GM19452 (cell line): ENCODE data around the gene PPT1.
"Not testable (repeated sequence)": the region's sequence is repeated elsewhere in the genome, so short reads cannot be mapped to it uniquely, and the experiment has no call there.

Experiments
- ATAC-seq: cut with Tn5 transposase; IDR thresholded peaks from one replicate; pipeline ENCODE4 v1.9.1; 2021; ENCODE audit not compliant: unreplicated experiment

Gene PPT1

DNA sequence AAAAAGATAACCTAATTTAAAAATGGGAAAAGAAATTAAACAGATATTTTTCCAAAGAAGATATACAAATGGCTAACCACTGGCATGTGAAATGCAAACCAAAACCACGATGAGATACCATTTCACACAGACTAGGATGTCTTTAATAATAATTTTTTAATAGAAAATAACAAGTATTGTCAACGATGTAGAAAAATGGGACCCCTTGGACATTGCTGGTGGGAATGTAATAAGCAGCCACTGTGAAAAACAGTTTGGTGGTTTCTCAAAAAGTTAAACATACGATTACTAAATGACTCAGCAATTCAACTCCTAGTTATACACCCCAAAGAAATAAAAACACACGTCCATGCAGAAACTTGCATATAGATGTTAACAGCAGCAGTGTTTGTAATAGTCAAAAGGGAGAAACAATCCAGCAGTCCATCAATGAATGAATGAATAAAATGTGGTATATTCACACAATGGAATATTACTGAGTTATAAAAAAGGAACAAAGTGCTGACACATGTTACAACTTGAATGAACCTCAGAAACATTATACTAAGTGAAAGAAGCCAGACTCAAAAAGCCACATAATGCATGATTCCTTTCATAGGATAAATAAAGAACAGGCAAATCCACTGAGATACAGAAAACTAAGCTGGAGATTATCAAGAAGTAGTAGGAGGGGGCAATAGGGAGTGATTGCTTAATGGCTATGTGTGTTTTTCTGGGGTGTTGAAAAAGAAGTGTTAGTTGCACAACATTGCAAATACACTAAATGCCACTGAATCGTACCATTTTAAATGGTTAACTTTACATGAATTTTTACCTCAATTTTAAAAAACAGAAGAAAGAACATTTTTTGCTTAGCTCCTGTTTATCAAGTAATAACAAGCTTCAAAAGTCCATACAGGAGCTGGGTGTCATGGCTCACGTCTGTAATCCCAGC is 4.1 kb downstream of the PPT1 start:
- no peak for ATAC-seq

- ATAC-seq: no peak
Observed at GRCh38 chr1:40092241-40092640, 4.8 kb downstream of the PPT1 start.

DNA sequence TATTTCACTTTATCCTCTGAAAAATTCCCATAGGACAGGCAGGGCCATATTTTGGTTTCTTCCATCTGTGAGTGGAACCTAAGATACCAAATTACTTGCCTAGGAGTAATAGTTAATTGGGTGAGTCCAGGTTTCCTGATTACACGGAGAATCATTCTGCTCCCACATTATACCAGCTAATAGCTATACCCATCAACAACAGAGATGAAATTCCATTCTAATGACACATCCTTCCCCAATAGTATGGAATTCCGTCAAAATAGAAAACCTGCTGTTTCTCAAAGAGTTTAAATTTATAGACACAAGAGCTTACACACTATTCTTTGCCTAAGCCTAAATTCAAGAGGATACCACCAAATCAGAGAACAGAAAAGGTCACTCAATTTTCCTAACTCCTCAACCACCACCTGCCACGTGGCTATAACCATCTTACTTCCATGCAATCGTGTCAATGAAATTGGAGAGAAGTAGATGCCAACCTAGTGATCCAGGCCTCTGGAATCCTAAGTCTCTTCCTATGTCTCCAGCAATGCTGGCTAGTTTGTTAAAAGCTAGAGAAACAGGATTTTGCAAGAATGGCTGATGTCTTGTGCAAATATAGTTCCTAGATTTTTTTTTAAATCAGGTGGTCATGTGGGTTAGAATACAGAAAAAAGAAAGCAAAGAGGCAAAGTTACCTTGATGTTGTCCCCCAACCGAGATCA is 6.2 kb downstream of the PPT1 start:
- no peak for ATAC-seq

DNA sequence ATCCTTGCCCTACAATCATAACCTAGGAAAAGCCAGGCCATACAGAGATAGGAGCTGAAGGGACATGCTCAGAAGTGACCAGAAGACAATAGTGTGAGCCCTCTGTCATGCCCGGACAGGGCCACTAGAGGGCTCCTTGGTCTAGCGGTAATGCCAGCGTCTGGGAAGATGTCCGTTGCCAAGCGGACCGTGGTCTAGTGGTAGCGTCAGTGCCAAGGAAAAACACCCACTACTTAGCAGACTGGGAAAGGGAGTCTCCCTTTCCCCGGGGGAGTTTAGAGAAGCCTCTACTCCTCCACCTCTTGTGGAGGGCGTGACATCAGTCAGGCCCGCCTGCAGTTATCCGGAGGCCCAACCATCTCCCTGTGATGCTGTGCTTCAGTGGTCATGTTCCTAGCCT is 12.3 kb downstream of the PPT1 start:
- not testable (repeated sequence) for ATAC-seq

DNA sequence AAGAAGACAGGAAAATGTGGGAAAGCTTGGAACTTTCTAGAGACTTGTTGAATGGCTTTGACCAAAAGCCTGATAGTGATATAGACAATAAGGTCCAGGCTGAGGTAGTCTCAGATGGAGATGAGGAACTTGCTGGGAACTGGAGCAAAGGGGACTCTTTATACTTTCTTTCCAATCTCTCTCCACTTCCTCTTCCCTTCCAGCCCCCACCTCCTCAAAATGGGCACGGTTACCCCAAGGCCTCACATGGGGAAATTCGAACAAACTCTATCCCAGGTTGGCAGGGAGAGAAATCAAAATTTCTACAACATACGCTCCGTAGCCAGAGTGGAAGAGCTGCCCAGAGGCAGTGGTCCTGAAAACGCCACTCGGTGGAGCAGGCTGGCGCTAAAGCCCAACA is 15.2 kb downstream of the PPT1 start:
- no peak for ATAC-seq

GRCh38 chr1:40079774-40080400 is 17.2 kb downstream of the PPT1 start:
- no peak for ATAC-seq

DNA sequence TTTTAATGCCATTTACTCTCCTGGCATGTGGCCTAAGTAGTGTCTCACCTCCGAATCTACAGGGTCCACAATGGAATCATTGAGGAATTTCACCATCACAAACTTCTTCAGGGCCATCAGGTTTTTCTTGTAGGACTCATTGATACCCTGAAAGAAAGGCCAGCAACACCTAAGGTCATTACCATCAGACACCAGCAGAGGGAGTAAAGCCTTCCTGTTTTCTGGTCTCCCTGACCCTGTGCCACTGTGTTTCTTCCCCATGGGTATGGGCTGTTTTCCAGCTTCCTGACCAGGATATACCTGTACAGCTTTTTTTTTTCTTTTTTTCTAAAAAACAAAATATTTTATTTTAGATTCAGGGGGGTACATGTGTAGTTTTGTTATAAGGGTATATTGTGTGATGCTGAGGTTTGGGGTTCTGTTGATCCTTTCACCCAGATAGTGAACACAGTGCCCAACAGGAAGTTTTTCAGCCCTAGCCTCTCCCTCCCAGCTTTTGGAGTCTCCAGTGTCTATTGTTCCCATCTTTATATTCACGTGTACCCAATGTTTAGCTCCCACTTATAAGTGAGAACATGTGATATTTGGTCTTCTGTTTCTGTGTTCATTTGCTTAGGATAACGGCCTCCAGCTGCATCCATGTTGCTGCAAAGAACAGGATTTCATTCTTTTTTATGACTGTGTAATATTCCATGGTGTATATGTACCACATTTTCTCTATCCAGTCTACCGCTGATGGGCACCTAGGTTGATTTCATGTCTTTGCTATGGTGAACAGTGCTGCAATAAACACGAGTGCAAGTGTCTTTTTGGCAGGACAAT is 18.3 kb downstream of the PPT1 start:
- no peak for ATAC-seq

- ATAC-seq: no peak
Observed at GRCh38 chr1:40076895-40077312, 20.1 kb downstream of the PPT1 start.

DNA sequence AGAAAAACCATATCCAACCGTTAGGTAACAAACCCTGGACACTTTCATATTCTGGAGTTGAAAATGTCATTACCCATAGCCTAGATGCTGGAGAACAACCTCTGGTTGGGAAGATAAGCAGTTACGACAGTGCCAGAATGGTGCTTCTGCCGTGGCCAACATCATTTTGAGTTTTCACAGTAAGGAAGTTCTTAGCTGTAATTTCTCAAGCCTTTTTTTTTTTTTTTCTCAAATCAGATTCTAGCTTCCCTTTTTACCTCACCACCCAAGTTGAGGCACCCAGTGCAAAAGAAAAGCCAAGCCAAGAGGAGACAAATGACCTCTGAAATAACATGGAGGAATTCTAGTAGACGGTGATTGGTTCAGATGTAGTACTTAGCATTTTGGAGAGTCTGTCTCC is 21.8 kb downstream of the PPT1 start:
- no peak for ATAC-seq

GRCh38 chr1:40073062-40073461 is 24.0 kb downstream of the PPT1 start:
- ATAC-seq: no peak

GRCh38 chr1:40072142-40072541 is 24.9 kb downstream of the PPT1 start:
- no peak for ATAC-seq

GRCh38 chr1:40067851-40068250 is 29.2 kb downstream of the PPT1 start:
- no peak for ATAC-seq

GRCh38 chr1:40067023-40067422 is 30.0 kb downstream of the PPT1 start:
- no peak for ATAC-seq

- peak; percentile 85 for ATAC-seq
Observed at GRCh38 chr1:40064797-40065499, 32.1 kb downstream of the PPT1 start.

DNA sequence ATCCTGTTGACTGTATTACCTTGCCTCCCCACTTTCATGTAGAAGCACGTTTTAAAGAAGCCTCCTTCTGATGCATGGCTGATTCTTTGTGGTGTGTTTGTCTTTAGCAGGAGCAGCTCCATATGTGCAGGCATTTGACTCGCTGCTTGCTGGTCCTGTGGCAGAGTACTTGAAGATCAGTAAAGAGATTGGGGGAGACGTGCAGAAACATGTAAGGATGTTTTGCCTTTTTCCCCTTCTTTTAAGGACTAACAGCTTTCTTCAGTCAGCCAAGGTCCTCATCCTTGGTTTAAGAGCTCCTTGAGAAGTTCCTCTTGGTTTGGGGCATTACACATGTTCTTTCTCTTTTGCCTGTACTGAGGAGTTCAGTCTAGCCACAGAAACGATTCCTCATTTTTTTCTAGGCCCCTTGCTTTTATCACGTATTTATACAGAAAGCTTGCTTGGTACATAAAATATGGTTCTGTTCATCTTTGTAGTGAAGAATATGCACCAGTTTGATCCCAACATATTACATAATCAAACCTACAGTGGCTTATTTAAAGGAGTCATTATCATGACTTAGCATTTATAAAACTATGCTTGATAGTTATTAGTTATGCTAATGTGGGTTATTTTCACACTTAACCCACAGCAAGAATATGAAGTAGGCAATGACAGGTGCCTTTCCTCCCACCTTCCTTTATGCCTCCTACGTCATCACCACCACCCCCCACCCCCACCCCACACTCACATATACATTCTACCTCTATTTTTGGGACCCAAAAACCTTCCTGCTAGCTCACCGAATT is 36.9 kb downstream of the PPT1 start:
- no peak for ATAC-seq

- ATAC-seq: no peak
Observed at GRCh38 chr1:40059338-40059959, 37.6 kb downstream of the PPT1 start.

DNA sequence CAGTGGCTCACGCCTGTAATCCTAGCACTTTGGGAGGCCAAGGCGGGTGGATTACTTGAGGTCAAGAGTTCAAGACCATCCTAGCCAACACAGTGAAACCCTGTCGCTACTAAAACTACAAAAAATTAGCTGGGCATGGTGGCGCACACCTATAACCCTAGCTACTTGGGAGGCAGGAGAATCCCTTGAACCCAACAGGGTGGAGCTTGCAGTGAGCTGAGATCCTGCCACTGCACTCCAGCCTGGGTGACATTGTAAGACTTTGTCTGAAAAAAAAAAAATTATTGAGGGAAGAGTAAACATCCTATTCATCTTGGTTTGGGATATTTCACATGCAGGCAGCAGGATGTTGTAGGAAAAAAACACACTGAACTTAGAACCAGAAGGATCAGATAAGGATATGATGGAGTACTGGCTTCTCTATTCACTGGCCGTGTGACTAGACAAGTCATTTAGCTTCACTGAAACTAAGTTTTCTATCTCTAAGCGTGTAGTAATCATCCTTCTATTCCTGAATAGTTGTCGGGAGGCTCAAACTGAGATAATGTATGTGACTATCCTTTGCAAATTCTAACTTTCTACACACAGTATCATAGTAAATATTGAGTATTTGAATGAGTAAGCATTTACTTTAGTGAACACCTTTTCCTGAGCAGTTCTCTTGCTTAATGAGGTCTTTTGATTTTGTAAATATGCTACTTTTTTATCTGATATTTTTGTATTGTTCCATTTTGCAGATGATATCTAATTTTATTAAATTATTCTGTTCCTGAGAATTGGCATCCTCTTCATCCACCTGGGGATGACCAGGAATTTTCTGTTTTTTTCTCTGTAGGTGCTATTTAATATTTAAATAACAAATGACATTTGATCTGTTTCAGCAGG is 38.4 kb downstream of the PPT1 start:
- no peak for ATAC-seq

GRCh38 chr1:40058097-40058452 is 39.0 kb downstream of the PPT1 start:
- ATAC-seq: no peak
